NCI-H128 (cell line): ENCODE data around the gene RPL32.

Experiments
- DNase-seq: peaks from one replicate; lab custom pipeline; 2025; ENCODE audit not compliant: unreplicated experiment; lab: John Stamatoyannopoulos, UW

Gene RPL32

DNA sequence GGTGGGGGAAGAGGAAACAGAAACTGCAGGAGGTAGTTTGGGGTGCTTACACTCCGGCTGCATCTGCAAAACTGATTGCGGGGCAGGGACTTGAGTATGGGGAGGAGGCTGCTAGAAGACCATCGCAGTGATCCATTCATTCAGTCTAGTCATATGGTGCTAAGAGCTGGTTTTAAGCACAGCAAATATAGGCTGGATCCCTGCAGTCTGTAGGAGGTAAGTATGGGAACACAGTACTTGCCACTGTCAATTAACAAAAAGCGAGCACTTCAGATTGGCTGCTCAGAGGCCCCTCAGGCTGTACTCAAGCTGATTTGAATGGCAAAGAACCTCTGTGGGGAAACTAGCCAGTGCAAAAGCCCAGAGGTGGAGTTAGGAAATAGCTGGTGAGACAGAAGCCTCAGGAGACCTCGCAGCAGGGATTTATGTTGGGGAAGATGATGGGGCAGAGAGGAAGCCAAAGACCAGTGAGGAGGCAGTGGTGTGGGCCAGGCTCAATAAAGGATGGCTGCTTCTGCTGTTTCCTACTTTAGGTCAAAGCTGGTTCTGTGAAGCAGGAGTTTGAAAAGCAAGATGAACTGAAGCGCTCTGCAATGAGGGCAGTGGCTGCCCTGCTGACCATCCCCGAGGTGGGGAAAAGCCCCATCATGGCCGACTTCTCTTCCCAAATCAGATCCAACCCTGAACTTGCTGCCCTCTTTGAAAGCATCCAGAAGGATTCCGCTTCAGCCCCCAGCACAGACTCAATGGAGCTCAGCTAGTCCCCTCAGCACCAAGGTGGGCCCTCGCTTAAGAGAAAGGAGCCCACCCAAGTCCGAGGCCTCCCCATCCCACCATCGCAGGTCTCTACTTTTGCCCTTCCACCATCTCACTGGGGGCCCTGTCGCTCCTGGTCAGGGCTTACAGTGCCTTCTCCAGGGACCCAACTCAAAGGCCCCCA lies 7.9 kb downstream of the RPL32 start:
- DNase-seq: no peak

DNA sequence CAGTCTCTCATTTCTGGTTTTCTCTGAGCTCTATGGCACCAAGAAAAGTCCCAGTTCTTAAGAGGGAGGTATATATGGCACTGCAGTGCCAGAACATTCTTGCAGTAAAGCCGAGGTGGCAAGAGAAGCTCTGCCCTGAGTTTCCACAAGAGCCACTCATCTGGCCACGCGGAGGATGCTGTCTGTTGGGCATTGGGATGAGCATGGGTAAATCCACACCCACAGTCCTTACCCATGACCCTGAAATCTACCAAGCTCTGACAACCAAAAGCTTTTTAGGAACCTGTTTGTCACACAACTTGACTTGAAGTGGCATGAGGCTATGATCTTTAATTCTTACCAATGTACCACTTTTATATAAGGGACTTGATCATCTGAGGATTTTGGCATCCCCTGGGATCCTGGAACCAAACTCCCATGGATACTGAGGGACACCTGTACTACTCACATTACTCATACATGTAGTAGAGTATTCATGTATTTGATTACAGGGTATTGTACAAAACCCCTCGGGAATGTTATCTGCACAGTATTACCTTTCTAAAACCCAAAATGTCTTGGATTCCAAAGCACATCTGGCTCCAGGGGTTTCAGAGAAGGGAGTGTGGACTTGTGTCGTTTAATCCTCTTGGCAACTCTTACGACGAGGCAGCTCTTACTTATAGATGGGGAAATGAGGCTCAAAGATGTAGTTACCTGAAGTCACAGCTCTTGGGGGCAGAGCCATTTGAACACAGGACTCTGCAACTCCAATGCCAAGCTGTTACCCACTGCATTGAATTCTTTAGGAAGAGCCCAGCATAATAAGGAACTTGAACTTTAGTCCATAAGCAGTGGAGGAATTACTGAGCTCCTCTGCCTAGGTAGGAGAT lies 8.8 kb downstream of the RPL32 start:
- DNase-seq: no peak

DNA sequence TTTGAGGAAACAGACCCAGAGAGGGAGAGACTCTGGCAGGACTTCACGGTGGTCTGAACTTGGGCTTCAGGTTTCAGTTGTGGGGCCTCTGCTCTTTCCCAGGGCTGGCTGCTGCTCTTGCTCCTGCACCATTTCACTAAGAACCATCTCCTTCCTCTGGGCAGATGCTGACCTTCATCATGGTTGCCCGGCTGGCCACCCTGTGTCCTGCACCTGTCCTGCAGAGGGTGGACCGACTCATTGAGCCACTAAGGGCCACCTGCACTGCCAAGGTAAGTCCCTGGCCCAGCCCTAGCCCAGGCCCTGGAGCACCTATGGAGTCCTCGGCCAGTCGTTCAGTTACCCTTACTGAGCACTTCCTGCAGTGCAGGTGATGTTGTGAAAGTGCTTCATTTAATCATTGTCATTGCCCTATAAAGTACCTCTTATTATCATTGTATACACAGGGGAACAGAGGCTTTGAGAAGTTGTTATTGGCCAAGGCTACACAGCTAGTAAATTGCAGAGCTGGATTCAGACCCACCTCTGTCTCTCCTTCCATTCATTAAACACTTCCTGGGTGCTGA lies 10.0 kb downstream of the RPL32 start:
- no peak for DNase-seq

DNA sequence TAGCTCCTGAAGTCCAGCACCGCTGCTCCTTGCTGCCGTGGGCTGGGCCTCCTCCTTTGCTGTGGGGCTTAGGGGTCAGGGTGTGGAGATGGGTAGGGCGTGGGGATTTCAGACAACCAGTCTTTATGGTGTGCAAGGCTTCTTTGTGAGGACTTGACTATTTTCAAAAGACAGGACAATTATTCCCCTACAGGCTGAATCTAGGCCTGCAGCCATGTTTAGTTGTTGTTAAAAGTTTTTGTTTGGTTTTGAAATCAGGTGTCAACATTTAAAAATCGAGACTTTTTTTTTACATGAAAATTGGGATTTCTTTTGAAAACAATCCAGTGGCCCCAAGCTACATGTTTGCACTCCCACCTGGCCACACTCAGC lies 10.6 kb downstream of the RPL32 start:
- DNase-seq: no peak

DNA sequence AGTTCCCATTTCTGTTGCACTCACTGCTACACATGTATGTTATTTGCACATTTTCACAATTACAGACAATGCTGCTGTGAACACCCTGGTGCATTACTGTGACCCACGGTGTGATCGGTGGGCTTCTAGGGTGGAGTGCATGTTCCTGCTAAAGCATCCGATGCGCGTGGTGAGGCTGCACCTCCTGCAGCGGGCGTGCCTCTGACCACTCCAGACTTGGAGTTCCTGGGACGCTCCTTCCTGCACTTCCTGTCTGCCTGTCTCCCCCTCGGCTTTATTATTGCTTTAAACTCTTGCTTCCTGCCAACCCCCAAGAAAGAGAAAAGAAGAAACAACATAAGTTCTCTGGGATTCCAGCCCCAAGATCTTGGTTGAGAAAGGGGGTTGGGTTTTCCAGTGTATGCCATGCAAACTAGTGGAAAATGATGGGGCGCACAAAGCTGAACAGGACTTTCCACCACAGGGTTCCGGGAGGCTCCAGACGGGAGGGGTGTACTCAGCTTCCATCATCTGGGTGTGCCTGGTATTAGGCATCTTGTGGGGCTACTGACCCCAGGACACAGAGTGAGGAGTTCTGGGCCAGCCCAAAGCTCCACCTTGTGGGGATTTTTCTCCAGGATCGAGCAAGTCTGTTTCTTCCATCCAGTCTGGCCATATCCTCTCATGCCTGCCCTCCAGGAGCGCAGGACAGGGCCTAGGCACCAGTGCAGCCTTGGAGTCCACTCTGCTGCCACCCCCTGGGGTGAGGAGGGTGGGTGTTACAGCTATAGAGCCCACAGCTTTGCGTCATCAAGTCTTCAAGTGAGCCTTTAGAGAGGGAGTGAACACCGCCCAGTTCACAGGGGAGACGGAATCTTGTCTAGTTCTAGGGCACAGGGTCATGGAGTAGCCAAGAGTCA lies 11.2 kb downstream of the RPL32 start:
- DNase-seq: no peak

DNA sequence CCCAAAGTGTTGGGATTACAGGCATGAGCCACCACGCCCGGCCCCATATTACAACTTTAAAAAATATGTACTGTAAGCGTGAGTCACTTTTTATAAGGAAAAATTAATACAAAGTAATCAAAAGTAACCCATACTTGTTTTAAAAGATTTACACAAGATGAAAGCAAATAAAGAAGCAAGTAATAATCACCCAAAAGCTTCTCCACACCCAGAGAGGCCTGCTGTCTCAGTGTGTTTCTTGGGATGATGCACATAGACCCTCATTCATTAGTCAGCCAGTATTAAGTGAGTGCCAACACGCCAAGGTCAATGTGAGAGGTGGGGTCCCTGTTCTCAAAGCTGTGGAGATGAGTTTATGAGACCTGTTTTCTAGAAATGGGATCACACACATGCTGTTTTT lies 12.0 kb downstream of the RPL32 start:
- DNase-seq: no peak

DNA sequence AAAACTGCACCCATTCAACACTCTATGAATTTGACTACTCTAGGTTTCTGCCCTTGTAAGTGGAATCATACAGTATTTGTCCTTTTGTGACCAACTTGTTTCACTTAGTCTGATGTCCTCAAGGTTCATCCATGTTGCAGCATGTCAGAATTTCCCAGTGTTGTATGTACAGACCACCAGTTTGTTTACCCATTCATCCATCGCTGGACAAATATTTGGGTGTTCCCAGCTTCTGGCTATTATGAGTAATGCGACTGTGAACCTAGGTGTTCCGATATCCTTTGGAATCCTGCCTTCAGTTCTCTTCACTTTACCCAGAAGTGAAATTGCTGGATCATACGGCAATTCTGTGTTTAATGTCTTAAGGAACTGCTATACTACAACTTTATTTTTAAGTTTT lies 12.6 kb downstream of the RPL32 start:
- DNase-seq: no peak

DNA sequence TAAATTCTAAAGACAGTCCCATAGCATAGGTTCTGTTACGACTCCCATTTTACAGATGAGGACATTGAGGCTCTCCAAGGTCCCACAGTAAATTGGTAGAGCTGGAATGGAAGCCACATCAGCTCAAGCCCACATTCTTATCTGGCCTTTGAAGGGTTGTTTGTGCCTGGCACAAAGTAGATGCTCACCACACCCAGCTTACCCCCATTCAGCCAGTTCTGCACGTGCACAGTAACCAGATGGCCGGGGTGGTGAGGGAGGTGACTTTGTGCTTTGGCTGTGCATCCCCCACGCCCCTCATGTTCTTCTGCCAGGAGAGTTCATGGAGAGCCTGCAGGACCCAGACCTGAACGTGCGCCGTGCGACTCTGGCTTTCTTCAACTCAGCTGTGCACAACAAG lies 16.2 kb downstream of the RPL32 start:
- DNase-seq: no peak

DNA sequence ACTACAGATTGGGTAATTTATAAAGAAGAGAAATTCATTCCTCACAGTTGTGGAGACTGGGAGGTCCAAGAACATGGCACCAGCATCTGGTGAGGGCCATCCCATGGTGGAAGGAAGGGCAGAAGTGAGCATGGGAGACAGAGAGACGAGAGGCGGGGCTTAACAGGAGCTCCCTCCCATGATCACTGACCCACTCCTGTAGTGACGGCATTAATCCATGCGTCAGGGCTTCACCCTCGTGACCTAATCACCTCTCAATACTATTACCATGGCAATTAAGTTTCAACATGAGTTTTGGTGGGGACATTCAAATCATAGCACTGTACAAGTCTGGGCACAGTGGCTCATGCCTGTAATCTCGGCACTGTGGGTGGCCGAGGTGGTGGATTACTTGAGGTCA lies 17.1 kb downstream of the RPL32 start:
- DNase-seq: no peak

DNA sequence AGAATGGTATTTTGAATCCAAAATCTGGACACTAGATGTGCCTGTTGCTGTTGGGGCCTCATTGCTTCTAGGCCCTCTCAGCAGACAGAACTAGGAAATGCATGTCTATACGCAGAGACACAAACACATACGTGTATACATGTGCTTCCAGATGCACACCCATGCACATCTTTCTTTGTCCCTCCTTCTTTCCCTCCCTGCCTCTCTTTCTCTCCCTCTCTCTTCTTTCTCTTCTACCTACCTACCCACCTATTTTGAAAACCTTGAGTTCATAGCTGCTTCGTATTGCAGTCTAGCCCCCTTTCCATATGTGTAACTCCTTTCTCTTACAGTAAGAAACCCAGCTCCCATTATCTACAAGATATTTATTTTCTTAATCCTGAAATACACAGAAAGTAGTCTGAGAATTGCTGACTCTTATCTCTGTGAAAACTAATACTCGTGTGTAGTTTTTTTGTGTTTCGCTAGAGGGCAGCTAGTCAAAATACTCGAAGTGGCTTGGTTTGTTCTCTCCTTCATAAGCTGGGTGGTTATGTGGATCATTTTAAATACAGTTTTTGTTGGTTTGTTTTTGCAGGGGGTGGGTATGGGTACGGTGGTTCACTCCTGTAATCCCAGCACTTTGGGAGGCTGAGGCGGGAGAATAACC lies 18.5 kb downstream of the RPL32 start:
- no peak for DNase-seq

DNA sequence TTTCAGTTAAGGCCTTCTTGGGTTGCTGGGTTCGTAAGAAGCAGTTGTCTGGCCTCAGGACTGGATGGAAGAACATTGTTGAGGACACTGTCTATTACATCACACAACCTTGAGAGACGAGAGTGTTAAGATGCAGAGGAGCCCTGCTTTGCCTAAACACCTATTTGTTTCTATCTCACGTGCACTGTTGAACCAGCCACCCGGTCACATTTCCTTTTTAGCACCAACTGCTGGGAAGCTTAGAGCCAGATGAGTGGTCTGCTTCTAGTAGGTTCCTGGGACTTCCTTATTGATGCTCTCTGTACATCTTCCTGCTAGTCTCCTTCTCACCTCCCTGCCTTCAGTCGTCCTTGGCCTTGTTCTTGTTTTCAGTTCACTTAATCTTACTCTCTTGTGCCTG lies 22.6 kb downstream of the RPL32 start:
- no peak for DNase-seq

DNA sequence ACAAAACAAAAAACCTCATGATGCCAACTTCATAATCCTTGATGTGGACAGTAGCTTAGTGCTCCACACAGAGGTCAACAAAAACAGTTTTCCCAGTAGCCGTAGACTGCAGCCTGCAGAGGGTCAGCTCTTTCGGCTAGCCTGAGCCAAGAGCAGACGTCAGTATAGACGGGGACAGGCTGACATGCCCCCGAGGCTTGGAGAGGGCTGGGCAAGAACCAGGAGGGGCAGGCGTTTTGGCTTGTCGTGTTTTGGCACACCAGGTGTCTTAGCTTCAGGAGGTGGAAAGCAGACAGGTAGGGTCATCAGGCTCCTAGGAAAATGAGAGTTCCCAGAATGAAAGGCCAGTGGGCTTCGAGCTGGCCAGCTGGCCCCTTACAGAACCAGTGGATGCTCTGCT lies 23.1 kb downstream of the RPL32 start:
- DNase-seq: no peak

DNA sequence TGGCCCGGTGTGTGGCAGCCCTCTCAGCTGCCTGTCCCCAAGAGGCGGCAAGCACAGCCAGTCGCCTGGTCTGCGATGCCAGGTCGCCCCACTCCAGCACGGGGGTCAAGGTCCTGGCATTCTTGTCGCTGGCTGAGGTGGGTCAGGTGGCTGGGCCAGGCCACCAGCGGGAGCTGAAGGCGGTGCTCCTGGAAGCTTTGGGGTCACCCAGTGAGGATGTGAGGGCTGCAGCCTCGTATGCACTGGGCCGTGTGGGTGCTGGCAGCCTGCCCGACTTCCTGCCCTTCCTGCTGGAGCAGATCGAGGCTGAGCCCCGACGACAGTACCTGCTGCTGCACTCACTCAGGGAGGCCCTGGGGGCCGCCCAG lies 24.0 kb downstream of the RPL32 start:
- DNase-seq: no peak

DNA sequence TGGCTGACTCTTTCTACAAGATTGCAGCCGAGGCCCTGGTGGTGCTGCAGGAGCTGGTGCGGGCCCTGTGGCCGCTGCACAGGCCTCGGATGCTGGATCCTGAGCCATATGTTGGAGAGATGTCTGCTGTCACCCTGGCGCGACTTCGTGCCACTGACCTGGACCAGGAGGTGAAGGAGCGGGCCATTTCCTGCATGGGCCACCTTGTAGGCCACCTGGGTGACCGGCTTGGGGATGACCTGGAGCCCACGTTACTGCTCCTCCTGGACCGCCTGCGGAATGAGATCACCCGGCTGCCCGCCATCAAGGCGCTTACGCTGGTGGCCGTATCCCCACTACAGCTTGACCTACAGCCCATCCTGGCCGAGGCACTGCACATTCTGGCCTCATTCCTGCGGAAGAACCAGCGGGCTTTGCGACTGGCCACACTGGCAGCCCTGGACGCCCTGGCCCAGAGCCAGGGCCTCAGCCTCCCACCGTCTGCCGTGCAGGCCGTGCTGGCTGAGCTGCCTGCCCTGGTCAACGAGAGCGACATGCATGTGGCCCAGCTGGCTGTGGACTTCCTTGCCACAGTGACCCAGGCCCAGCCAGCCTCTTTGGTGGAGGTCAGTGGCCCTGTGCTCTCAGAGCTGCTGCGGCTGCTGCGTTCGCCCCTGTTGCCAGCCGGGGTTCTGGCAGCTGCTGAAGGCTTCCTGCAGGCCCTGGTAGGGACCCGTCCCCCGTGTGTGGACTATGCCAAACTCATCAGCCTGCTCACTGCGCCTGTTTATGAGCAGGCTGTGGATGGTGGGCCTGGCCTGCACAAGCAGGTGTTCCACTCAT lies 24.6 kb downstream of the RPL32 start:
- no peak for DNase-seq

DNA sequence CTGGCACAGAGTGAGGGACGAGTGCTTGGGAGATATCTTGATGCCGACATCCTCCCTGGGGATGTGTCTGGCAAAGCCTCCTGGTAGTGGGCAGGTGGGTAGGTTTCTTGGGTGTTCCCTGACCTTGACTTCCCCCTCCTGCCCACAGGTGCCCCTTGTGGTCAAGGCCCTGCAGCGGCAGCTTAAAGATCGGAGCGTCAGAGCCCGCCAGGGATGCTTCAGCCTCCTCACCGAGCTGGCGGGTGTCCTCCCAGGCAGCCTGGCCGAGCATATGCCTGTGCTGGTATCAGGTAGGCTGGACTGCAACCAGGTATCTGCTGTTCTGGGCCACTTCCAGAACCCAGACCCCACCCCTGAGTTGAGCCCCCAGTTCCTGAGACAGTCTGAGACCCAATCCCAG lies 25.6 kb downstream of the RPL32 start:
- DNase-seq: no peak

DNA sequence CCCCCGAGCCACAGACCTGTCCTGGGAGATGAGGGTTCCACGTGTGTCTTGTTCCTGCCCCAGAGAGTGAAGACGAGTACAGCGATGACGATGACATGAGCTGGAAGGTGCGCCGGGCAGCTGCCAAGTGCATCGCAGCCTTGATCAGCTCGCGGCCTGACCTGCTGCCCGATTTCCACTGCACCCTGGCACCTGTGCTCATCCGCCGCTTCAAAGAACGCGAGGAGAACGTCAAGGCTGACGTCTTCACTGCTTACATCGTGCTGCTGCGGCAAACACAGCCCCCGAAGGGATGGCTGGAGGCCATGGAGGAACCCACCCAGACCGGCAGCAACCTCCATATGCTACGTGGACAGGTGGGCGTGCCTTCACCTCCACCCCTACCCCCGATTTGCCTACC lies 26.3 kb downstream of the RPL32 start:
- DNase-seq: no peak

DNA sequence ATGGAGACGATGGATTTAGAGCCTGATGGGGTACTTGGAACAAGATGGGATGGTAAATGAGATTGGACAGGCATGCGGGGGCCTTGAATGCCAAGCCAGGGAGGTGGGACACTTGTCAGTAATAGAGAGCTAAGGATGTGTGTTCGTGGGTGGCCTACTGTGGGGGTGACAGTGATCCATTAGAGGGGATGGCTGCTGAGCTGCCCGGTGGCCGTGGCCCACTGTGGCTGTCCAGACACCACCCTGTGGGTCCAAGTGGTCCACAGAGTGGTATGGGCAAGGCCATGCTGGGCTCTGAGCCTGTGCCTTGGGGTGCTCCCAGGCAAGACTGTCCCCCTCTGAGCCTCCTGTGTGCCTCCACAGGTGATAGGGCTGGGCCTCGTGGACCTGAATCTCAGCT lies 27.4 kb downstream of the RPL32 start:
- DNase-seq: no peak

DNA sequence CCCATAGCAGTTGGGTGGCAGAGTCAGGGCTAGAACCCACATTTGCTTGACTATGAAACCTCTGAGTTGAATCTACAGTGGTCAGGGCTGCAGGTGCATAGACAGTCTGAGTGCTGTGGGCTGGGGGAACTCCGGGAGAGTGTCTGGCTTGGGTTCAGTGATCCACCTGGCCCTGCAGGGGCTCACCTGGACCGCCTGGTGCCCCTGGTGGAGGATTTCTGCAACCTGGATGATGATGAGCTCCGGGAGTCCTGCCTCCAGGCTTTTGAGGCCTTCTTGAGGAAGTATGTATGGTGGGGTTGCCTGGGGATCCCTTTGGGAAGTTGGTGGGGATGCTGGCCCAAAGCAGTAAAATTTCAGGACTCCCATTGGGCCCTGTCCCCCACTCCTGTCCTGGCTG lies 28.6 kb downstream of the RPL32 start:
- DNase-seq: no peak

DNA sequence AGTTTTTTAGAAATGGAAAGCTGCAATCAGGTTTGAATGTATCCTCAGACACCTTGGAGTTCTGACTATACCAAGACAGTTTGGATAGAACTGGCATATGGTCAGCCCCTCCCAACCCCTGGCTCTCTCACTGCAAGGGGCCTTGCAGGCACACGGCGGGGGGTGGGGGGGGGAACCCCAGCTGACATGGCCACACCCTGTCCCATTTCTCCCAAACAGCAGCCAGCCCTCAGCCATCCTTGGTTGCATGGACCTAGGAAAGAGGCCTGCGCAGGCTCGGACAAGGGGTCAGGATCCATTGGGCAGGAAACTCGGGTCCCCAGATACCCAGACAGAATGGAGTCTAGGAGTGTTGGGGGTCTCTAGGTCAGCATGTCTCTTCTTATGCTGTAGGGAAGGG lies 30.4 kb downstream of the RPL32 start:
- no peak for DNase-seq
